Measurements from ENCODE around the gene WIPF3.

Gene WIPF3

DNA sequence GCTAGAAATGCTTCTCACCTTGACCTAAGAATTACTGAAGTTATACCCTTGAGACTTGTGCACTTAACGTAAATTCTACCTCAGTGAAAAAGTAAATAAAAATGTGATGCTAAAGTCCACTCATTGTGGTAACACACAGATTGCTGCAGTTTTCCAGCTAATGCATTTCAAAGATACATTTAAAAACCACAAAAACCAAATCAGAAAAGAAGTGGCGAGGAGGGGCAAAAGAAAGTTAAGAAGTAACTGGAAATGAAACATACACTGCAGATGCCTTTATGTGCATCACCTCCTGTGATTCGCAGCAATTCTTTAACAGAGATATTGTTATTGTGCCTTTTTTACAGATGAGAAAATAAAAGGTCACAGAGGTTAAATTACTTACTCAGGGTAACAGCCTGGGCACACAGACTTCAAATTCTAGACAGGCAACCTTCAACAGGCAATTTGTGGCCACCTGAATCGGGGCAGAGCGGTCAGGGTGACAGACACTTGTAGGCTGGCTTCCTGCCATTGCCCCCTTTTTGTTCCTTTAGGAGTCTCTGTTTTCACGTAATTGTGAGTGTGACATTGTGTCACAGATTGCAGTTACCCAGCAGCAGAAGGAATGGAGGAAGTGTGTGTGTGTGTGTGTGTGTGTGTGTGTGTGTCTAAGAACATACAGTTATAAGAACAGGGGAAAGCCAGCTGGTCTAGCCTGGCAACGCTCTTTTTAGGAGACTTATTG lies 1.9 kb downstream of the WIPF3 start:
- DNase-seq (ENCODE audit: low read depth in 2 of 2) = no peak

DNA sequence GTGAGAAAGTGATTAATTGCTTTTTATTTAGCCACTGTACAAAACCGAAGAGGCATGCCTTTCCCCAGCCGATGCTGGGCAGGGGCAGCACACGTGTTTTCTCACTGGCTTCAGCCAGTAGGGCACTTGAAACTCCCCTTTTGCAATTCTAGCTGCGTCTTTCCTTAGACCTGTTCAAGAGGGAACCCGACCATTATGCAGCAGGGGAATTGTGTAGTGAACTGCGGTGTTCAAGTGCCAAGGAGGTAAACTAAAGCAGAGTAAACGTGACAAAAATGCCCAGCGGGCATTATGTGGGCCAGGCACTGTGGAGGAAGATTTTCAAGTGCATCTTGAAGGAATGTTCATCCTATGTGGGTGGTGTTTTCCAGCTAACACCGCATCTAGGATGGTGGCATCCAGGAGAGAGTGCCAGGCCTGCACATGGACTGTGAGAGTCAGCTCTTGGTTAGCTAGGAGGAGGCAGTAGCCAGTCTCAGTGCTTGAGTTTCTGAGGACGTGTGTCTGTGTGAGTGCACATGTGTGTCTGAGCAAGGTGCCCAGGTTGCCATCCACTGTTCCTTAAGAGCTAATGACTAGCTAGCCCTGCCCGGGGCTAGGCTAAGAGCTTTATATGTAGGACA lies 3.3 kb downstream of the WIPF3 start:
- no peak for DNase-seq (ENCODE audit: low read depth in 2 of 2)

DNA sequence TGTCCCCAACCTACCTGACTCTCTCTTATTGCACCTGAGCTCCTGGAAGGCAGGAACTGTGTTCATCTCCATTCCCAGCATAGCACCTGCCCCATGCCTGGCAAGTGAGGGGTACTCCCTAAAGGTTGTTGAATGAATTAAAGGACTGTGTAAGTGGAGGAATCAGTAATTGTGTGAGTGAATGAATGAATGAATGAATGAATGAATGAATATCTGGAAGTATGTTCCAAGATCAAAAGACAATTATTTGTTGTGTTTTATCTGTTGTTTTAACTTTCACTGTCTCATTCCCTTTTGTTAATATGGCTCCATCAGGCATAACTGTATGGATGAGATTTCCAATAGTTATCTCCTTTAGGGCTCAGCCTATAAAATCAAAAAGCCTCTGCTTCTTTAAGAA lies 4.0 kb downstream of the WIPF3 start:
- no peak for DNase-seq (ENCODE audit: low read depth in 2 of 2)

DNA sequence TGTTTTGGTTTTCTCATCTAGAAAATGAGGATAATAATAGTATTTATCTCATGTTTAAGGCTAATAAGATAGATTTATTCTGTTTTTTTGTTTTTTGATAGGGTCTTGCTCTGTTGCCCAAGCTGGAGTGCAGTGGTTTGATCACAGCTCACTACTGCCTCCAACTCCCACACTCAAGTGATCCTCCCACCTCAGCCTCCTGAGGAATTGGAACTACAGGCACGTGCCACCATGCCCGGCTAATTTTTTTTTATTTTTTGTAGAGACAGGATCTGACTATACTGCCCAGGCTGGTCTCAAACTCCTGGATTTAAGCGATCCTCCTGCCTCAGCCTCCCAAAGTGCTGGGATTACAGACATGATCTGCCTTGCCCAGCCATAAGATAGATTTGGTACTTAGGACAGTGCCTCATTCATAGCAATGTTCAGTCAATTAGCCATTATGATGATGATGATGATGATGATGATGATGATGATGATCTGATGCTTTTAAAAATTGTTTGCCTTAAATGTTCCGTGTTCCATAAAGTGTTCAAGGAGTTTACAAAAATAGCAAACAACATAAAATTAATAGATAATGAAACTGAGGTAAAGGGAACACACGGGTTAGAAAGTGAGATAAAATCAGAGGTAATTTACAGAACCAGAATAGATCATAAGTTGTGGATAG lies 4.6 kb downstream of the WIPF3 start:
- DNase-seq (ENCODE audit: low read depth in 2 of 2) = no peak

DNA sequence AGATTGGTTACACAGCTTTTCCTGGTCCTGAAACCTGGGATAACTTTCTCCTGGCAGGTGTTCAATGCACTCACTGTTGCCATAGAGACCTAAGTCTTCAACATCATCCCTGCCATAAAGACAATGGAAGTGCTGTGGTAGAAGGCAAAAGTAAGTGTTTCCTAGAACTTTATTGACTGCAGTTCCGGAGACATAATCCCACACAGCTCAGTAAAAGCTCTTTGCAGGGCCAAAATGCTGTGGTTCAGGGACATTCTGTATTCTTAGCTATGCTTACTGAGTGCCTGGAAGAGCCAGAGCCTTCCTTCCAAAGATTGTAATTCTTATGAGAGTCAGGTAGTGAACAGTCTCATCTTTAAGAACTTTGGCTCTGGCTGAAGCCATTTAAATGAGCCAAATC lies 5.3 kb downstream of the WIPF3 start:
- DNase-seq (ENCODE audit: low read depth in 2 of 2) = no peak

DNA sequence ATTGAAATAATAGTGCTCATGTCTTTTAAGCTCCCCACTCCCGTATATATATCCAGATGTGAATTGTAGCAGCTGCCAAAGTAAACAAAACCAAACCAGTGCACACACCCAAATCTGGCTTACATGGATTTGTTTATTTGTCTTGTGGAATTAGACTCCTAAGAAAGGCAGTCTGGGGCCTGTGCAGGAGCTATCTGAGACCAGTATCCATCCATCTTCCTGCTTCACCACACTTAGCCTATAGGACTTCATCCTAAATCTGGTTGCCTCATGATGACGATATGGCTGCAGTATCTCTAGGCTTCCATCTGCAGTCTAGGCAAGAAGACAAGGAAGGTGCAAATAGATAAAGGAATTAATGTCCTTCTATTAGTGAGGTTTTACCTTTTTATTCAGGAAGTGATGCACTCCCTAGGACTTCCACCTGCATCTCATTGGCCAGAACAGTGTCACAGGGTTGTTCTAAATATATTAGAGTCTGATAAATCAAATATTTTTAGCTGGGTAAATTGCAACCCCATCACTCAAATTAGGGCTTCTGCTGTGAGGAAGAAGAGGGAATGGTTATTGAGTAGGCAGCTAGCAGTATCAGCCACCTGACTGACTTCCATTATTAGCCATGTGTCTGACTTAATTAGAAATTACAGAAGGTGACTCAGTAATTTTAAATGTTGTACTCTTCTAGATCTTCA lies 6.0 kb downstream of the WIPF3 start:
- no peak for DNase-seq (ENCODE audit: low read depth in 2 of 2)

DNA sequence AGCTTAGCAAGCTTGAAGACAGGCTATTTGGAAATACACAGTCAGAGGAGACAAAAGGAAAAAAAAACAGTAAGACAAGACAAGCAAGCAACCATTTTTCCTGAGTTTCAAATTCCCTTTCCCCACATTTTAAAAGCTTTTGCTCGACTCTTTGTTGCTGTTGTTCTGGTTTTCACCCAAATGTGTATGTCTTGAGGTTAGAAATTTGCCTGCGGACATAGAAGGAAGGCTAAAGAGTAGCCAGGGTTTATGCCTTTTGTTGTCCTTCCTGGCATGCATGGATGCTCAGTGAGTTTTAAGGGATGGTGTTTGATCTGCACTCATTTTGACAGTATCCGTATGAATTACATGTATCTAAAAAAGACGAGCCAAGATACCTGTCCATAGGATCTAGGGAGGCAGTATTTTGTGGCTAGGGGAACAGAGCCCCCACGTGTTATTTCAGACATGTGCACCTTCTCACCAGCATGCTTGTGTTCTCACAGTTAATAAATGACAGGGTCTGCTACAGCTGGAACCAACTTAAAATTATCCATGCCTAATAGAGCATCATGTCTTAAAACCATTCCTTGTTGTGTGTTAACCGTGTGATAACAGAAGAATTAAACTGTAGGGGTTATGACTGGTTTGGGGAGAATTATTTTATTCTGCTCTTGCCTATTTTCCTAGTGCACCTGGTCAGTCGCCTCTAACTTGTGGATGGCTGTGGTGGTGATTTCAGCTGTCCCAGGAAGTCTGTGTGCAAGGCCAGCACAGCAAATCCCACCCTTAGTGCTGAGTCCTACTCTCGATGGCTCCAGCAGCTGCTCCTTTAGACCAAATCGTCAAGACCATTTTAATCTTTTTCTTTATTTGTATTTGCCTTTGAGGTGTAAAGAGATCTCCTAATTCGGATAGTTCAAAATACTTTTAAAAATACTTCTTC lies 9.1 kb downstream of the WIPF3 start:
- no peak for DNase-seq (ENCODE audit: low read depth in 2 of 2)

DNA sequence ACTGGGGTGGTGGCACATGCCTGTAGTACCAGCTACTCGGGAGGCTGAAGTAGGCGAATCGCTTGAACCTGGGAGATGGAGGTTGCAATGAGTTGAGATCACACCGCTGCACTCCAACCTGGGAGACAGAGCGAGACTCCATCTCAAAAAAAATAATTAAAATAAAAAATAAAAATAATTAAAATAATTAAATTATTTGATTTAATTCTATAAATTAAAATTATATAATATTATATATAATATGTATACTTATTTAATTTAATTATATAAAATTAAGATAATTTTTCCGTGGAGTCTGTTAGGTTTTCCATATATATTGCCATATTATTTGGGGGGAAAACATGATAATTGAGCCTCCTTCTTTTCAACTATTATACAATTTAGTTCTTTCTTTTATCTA lies 12.0 kb downstream of the WIPF3 start:
- DNase-seq (ENCODE audit: low read depth in 2 of 2) = no peak

DNA sequence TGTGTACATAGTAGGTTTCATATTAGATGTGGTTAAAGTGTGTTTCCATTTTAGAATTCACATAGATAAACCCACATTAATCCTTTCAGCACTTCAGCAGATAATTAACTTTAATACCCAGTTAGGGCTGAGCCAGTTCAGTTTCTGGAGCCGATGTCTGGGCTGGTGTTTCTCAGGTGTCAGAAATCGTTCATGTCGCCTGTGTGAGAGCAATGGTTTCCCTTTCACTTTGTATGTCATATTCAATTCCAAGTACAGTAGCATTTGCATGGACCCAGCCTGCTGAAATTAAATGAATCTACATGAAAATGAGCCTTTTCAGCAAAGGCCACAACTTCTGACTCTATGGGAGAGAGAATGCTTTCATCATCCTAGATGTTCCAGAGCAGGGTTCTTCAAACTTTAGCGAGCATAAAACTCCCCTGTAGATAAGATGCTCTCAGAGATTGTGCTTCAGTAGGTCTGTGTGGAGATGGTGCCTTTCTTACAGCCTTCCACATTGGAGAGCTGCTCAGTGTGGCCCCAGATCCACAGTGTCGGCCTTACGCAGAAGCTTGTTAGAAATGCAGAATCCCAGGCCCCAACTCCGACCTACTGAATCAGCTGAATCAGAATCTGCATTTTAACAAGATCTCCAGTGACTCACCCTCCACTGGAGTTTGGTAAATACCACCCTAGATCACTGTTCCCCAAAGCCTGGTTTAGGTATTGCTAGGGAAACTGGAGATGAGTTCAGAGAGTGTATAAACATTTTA lies 19.6 kb downstream of the WIPF3 start:
- no peak for DNase-seq (ENCODE audit: low read depth in 2 of 2)

DNA sequence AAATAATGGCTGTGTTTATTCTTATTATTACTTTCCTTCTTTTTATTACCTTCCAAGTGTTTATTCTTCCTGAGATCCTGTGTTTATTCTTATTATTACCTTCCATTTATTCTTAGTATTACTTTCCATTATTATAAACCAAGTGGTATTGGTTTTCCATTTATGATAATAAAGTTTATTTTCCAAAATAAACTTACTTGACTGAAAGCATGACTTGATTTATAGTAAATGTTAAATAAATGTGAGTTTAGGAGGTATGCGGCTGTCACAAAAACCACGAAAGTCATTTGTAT lies 20.2 kb downstream of the WIPF3 start:
- DNase-seq (ENCODE audit: low read depth in 2 of 2) = no peak

DNA sequence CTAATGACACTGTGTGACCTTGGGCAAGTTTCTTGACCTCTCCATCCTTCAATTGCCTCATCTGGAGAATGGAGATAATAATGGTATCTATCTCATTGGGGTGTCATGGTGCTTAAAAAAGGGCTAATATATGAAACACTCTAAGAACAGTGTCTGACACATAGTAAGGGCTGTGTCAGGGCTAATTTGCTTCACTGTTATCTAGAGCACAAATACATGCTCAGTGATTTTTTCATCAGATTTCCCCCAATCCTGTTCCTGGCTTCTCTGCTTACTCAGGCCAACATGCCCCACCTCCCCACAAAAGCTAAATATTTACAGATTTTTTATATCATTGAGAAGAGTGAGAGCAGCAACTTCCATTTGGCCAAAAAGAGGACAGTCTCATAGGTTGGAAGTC lies 20.6 kb downstream of the WIPF3 start:
- DNase-seq (ENCODE audit: low read depth in 2 of 2) = no peak

DNA sequence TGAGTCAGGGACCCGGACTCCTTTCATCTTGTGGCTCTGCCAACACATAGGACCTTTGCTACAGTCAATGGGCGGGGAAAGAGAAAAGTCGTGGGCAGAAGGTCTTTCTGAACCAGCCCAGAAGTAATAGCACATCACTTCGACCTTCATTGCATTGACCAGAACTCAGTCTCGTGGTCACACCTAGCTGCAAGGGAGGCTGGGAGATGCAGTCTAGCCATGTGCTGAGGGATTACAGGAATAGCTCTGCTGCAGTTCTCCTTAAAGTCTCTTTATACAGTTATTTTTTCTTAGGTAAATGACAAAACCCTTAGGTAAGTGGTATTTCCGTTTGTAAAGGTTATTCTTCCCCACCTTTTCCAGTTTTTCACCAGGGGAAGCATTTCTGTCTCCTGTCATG lies 25.4 kb downstream of the WIPF3 start:
- DNase-seq (ENCODE audit: low read depth in 2 of 2) = no peak

DNA sequence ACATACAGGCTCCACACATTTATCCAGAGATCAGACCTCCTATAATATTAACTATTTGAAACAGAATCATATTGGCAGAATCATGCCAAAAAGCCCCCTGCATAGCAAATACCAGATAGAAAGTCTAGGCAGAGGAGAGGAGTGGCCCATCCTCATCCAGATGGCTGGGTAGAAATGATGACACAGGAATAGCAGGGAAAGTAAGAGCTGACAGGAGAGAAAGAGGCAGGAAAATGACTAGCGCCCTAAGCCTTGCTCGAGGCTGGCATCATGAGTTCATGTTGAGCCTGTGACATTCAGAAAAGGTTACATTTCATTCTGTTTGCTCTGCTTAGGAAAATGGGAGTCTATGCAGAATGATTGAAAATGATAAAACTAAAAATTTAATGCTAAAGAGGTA lies 27.6 kb downstream of the WIPF3 start:
- DNase-seq (ENCODE audit: low read depth in 2 of 2) = no peak

DNA sequence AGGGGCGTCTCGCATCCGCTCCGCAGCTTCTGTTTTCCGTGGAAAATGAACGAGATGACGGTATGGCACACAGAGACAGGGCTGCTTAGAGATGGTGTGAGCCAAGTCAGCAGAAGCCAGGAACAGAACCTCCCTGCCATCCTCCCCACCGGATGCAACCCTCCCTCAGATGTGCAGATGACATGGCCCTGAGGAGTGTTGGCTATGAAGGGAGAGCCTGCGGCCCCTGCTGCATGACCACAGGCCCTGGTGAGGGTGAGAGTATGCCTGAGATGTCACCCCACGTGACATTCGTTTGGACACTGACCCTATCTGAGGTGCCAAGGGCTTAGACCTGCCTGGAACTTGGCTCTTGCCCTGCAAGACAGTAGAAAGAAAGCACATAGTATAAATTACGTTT lies 29.4 kb downstream of the WIPF3 start:
- DNase-seq (ENCODE audit: low read depth in 2 of 2) = no peak

DNA sequence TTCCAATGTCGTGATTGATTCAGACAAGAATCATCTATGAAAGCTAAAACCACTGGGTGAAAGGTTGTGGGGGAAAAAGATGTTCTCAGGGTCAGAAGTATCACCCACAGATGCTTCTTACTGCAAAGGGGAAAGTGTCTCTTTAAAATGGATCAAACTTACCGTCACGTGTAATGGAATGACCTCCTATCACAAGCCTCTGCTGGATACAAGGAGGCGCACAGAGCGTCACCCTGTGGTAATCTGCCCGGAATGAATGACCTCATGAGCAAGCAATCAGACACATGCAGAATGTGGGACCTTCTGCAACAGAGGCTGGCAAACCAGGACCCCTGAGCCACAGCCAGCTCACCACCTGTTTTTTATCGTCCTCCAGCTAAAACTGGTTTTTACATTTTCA lies 33.0 kb downstream of the WIPF3 start:
- DNase-seq (ENCODE audit: low read depth in 2 of 2) = no peak

DNA sequence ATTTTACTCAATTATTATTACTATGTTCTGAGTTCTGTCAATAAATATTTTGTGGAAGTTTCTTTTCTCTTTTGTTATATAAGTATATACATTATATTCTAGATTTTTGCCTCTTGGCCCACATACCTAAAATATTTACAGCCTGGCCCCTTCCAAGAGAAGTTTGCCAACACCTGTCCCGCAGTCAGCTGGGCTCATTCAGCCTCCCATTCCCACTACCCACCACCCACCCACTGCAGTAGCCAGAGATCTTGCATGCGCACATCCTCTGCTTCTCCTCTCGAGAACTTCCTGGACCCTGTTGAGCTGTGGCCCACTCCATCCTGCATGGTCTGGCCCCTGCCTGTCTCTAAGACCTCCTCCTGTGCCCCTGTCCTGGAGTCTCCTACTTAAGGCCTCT lies 33.6 kb downstream of the WIPF3 start:
- DNase-seq (ENCODE audit: low read depth in 2 of 2) = no peak

DNA sequence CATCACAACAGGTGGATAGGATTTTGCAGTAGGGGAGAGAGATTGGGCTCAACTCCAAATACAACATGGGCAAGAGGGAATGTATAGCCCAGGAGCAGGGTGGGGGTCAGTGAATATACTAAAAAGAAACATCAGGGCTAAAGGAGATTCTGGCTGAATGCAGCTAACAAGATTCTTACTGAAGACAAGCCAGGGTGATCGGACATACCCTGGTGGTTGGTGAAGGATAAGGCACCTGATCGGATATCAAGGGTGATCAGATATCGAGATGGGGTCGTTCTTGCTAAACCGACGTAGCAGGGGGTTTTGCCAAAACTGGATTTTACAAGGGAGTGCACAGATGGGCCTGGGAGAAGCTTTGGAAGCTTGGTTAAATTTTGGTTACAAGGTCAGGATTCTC lies 34.4 kb downstream of the WIPF3 start:
- DNase-seq (ENCODE audit: low read depth in 2 of 2) = no peak

DNA sequence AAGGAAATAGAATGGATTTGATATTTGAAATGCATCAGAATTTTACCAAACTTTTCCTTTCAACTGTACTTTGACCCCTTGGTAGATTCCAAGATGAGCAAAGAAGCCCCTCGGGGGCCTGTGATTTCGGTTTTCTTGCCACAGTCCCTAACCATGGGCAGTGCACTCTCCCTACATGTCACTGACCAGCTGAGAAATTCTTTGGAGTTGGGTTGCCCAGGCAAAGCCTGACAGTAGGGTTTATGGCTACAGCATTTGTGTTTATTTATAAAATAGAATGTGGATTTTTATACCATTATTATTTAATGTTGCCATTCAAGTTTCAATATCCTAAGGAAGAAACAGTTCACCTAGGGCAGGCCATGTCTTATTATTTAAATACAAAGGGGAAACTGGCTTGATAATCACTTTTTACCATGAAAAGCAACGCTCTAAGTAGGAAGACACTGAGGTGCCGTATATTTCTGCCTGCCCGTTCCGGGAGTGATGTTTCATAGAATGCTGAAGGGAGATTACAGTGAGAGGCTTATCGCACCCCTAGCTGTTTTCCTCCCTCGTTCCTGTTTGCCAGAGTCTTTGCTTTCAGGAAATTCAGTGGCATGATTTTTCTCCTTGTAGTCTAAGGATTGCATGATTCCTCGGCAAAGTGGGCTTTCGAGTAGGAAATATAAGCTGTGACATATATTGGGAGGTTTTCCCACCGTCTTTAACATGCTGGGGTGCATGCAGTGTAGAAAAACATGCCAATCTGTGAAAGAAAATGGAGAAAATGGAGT lies 35.8 kb downstream of the WIPF3 start:
- DNase-seq (ENCODE audit: low read depth in 2 of 2) = no peak

DNA sequence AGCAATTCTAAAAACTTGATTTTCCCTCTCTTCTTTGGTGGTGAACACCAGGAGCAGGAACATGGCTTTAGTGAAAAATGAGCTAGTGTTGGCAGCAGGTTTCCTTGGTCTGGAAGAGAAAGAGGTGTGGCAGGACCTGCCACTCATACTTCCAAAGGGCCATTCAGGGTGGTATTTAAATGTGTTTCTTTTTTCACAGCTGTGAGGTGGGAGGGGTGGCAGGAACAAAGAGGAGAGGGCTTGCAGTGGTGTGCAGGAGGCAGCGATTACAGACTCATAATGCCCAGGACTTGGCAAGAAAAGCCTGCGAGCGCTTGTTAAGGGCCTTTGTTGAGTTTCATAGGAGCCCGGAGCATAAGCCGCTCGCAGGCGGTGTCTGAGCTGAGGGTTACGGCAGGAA lies 36.8 kb downstream of the WIPF3 start:
- no peak for DNase-seq (ENCODE audit: low read depth in 2 of 2)

DNA sequence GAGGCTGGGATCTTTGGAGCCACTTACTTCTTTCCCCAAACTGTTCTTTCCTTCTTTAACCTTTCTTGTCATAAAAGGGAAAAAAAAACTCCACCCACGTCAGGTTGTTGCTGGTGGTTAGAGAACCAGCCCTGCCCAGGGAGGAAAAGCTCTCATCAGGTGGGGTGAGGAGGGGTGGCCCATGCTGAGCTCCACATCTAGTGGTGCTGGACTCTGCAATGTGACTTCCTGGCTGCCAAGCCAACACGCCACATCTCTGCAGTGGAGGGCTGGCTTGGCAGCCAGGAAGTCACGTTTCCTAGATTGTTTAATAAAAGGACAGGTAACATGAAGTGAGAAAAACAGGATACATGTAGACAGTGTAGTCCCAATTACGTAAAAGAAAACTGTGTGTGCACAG lies 37.4 kb downstream of the WIPF3 start:
- DNase-seq (ENCODE audit: low read depth in 2 of 2) = no peak

All from fibroblast of skin of left biceps (primary cell).